Activated CD4-positive, alpha-beta T cell treated with anti-CD3 and anti-CD28 coated beads, Interleukin-2, amount 50 U/mL, for 1 hour (primary cell): ENCODE measurements around the gene ZC3H15.

Experiments
- DNase-seq: peaks from one replicate; pipeline ENCODE4 v3.0.0-alpha.2; 2020

Gene ZC3H15

DNA sequence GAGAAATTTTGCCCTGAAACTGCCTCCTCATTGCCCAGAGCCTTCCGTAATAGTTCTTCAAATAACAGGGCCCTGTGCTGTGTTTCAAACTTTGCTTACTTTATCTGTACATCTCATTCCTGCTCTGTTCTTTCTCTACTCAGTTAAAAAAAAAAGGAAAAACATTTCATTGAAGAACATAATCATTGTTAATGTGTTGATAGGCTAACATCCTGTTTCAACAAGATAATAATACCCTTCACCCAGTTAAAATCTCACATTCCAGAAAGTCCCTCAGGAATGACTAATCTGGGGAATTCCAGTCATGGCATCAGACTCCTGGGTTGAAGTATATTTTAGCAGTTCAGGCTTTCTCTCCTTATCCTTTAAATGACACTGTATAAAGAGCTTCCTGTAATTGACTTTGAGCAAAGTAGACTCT is 58.2 kb downstream of the ZC3H15 start:
- no peak for DNase-seq

DNA sequence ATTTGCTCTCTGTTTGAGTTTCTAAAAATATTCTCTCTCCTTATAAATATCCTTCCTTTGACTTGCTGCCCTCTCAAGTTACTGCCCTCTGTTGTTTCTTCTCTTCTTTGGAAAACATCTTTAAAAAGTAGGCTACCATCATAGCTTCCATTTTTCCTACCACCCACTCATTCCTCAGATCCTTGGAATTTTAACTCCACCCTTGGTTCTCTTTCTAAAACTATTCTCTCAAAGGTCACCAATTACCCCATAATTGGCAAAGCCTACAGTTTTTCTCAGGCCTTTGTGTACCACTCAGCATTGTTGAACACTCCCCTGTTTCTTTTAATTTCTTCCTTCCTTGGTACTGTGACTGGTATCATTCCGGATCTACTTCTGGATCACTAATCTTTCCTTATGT is 60.8 kb downstream of the ZC3H15 start:
- DNase-seq = no peak

DNA sequence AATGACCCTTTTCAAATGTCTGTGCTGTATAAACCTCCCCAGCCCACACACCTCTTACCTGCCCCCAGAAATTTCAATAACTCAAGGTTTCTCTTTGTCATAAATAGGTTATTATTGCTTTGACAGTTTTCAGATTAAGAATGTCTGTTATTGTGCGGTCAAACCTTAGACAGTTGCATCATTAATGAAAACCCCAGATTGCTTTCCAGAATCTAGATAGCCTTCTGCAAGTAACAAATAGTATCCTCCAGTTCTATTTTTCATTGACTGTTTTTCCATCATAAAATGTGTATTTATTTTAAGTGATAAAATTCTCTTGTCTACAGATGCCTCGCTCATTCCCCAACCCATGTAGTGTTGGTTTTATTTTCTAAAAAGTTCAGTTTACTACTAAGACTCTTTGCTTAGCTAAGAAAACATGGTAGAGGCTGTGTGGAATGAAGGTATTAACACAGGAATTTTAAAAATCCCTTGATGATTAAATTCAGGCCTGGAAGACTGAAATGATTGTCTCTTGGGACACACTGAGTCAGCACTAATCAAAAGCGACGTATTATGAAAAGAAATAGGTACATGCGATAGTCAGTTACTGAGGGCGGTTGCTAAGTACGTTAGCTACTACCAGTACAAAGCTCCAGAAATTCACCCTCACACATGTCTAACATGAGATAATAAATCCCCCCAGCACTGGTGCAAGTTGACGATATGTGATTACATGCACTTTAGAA is 65.4 kb downstream of the ZC3H15 start:
- no peak for DNase-seq

DNA sequence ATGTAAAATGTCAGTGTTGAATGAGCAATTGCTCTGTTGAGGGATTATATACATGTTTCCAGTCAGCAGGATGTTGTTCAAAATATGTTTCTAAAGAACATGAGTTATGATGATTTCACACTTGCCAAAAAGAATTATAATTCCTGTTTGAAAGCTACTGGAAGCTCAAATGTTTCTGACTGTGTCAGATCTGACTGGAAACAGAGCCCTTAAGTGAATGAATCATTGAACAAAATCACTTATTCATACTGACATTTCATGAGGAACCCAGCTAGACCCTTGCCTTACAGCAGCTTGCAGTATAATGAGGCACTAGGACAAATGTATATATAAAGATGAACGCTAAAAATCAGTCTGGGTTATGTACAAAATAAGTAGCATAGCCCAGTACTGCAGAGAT is 68.4 kb downstream of the ZC3H15 start:
- no peak for DNase-seq

DNA sequence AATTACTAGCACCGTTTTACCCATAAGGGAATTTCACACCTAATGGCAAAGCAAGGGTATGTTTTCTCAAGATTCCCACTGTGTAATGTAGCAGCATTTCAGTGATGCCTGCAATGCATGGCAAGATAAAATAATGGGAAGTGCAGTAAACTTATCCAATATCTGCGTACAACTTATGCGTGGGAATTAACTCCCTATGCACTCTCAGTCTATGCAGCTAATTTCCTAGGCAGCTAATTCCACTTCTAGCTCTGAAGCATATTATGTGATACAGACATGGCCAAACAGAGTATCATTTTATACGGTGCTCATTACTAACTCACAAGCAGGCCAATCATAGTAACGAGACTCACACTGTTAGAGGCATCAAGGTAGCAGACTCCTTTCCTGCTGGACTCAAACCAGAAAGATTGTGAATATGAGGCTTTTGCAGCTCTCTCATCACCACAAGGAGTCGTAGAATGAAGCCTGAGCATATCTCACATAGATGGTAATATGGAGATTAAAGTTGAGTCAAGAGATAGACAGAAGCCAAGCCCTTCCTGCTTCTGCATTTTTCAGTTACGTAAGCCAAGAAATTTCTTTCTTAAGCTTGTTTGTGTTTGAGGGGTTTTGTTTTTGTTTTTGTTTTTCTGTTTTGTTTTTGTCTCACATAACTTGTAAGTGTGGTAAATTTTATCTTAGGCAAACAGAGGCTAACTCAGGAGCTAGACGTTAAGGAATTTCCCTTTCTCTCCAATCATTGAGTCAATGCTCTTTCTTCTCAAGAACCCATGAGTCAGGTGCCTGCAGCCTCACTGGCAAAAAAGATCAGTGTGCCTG is 69.0 kb downstream of the ZC3H15 start:
- no peak for DNase-seq

DNA sequence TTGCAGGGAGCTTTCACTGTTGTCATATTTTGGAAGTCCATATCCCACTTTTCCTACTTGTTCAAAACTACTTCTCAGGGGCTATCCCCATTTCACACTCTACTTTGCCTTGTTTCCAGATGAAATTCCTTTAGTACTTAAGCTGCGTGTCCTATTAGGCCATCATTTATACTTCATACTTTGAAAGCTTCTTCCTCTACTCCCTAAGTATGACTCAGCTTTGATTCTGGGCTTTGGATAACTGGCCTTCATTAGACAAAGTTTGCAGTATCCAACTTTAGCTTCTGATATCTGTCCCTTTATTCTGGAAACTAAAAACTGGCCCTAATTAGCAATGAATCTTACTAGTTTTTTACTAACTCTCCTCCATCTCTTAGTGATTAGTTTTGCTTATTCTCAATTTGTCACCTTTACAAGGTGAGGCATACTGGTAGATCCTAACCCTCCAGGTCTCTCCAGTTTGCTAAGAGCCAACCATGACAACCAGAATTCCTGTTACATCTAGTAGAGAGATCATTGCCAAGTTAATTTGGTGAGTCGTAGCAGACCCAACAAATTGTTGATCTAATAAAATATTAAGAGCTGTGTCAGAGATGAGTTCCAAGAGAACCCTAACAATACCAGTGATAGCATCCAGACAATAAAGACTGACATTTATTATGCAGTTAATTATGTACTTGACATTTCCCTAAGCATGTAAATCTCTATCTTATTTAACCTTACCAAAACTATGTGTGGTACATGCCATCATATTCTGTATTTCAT is 72.6 kb downstream of the ZC3H15 start:
- DNase-seq = no peak
